Neural progenitor cell (in vitro differentiated cells): ENCODE measurements around the gene OPCML.

Source experiments
- EZH2 ChIP-seq: fragments of 200-600 bp; sonication (generic); IDR thresholded peaks from 2 replicates; pipeline ENCODE4 v1.6.1; 2017; ENCODE audit warnings: antibody characterized with exemption, mild to moderate bottlenecking, moderate library complexity
- EZH2phosphoT487 ChIP-seq: fragments of 200-600 bp; sonication (generic); IDR thresholded peaks from 2 replicates; pipeline ENCODE4 v1.6.1; 2017; ENCODE audit warnings: antibody characterized with exemption
- TF ChIP-seq, protein P1 (sequence below): fragments of 200-600 bp; sonication (generic); IDR thresholded peaks from 2 replicates; pipeline ENCODE4 v1.5.1; 2017; ENCODE audit warnings: antibody characterized with exemption, mild to moderate bottlenecking

DNA sequence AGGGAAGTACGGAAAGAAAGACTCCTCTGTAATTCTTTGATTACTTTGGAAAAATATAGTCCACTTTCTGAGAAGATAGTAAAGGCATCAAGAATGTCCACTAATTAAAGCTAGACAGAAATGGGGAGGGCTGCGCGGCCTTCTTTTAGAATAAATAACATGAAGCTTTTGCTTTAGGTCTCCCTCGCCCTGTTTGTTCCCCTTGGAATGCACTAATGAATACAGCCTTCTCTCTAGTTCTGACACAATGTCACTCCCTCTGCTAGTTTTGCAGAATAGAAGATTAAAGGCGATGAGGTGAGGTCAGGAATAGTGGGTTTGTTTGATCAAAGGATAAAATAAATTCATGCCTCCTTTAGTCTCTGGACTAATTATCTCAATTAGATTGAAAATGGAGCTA is 543.9 kb downstream of the OPCML start:
- TF ChIP-seq, protein P1, sequence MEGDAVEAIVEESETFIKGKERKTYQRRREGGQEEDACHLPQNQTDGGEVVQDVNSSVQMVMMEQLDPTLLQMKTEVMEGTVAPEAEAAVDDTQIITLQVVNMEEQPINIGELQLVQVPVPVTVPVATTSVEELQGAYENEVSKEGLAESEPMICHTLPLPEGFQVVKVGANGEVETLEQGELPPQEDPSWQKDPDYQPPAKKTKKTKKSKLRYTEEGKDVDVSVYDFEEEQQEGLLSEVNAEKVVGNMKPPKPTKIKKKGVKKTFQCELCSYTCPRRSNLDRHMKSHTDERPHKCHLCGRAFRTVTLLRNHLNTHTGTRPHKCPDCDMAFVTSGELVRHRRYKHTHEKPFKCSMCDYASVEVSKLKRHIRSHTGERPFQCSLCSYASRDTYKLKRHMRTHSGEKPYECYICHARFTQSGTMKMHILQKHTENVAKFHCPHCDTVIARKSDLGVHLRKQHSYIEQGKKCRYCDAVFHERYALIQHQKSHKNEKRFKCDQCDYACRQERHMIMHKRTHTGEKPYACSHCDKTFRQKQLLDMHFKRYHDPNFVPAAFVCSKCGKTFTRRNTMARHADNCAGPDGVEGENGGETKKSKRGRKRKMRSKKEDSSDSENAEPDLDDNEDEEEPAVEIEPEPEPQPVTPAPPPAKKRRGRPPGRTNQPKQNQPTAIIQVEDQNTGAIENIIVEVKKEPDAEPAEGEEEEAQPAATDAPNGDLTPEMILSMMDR = no peak
- no peak for TF ChIP-seq EZH2
- no peak for TF ChIP-seq EZH2phosphoT487
